ENCODE data around the gene RAB9B. TPM values are rescaled to one million over a fixed set of nuclear protein-coding genes. Genes with fewer than 3 reads are reported as not detected.

The RAB9B gene
- total and polyA plus RNA-seq, 2 of the 13 experiments (the other 11 are each of a cell fraction or from before 2014, with no cell fraction given): 0.04 TPM; not detected in 1

DNA sequence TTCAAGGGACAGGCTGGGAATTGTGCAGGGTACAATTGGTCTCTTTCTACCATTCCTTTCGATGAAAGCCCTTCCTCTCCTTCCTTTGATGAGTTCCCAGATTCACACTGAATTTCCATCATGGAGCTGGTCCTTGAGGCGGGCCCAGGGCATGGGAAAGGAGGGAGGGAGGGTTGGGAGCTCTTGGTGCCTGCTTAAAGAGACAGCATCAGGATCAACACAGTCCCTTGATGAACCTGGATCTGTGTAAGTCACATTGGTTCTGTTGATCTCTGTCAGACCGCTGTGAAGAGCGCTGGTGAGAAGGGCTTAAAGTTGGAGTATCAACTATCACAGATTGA, 51.0 kb downstream of the RAB9B start (continued):
- TF ChIP-seq, protein P1, sequence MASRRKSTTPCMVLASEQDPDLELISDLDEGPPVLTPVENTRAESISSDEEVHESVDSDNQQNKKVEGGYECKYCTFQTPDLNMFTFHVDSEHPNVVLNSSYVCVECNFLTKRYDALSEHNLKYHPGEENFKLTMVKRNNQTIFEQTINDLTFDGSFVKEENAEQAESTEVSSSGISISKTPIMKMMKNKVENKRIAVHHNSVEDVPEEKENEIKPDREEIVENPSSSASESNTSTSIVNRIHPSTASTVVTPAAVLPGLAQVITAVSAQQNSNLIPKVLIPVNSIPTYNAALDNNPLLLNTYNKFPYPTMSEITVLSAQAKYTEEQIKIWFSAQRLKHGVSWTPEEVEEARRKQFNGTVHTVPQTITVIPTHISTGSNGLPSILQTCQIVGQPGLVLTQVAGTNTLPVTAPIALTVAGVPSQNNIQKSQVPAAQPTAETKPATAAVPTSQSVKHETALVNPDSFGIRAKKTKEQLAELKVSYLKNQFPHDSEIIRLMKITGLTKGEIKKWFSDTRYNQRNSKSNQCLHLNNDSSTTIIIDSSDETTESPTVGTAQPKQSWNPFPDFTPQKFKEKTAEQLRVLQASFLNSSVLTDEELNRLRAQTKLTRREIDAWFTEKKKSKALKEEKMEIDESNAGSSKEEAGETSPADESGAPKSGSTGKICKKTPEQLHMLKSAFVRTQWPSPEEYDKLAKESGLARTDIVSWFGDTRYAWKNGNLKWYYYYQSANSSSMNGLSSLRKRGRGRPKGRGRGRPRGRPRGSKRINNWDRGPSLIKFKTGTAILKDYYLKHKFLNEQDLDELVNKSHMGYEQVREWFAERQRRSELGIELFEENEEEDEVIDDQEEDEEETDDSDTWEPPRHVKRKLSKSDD (CRISPR knock-in tag; IDR thresholded peaks at IDR 0.05; ENCODE audit: low read depth): no peak
- TF ChIP-seq CREB1 (IDR thresholded peaks at IDR 0.05) (no peak), CREB1 (CRISPR knock-in tag; IDR thresholded peaks at IDR 0.05) (no peak), ZBTB3 (CRISPR knock-in tag; IDR thresholded peaks at IDR 0.05; ENCODE audit: borderline replicate concordance, low read depth) (no peak), POLR2AphosphoS2 (IDR thresholded peaks at IDR 0.05; ENCODE audit: low read depth, low read length) (no peak), ADNP (CRISPR knock-in tag; IDR thresholded peaks at IDR 0.05) (no peak), SPEN (CRISPR knock-in tag; IDR thresholded peaks at IDR 0.05; ENCODE audit: low read depth) (no peak), ZBTB1 (CRISPR knock-in tag; IDR thresholded peaks at IDR 0.05; ENCODE audit: borderline replicate concordance) (no peak)
- TF ChIP-seq, protein P2, sequence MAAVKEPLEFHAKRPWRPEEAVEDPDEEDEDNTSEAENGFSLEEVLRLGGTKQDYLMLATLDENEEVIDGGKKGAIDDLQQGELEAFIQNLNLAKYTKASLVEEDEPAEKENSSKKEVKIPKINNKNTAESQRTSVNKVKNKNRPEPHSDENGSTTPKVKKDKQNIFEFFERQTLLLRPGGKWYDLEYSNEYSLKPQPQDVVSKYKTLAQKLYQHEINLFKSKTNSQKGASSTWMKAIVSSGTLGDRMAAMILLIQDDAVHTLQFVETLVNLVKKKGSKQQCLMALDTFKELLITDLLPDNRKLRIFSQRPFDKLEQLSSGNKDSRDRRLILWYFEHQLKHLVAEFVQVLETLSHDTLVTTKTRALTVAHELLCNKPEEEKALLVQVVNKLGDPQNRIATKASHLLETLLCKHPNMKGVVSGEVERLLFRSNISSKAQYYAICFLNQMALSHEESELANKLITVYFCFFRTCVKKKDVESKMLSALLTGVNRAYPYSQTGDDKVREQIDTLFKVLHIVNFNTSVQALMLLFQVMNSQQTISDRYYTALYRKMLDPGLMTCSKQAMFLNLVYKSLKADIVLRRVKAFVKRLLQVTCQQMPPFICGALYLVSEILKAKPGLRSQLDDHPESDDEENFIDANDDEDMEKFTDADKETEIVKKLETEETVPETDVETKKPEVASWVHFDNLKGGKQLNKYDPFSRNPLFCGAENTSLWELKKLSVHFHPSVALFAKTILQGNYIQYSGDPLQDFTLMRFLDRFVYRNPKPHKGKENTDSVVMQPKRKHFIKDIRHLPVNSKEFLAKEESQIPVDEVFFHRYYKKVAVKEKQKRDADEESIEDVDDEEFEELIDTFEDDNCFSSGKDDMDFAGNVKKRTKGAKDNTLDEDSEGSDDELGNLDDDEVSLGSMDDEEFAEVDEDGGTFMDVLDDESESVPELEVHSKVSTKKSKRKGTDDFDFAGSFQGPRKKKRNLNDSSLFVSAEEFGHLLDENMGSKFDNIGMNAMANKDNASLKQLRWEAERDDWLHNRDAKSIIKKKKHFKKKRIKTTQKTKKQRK (IDR thresholded peaks at IDR 0.05; ENCODE audit: low read length): no peak
- TF ChIP-seq, protein P3, sequence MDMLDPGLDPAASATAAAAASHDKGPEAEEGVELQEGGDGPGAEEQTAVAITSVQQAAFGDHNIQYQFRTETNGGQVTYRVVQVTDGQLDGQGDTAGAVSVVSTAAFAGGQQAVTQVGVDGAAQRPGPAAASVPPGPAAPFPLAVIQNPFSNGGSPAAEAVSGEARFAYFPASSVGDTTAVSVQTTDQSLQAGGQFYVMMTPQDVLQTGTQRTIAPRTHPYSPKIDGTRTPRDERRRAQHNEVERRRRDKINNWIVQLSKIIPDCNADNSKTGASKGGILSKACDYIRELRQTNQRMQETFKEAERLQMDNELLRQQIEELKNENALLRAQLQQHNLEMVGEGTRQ (IDR thresholded peaks at IDR 0.05; ENCODE audit: low read depth, low read length): no peak
- TF ChIP-seq, protein P3 (CRISPR knock-in tag; IDR thresholded peaks at IDR 0.05; ENCODE audit: borderline replicate concordance): no peak
- TF ChIP-seq, protein P4, sequence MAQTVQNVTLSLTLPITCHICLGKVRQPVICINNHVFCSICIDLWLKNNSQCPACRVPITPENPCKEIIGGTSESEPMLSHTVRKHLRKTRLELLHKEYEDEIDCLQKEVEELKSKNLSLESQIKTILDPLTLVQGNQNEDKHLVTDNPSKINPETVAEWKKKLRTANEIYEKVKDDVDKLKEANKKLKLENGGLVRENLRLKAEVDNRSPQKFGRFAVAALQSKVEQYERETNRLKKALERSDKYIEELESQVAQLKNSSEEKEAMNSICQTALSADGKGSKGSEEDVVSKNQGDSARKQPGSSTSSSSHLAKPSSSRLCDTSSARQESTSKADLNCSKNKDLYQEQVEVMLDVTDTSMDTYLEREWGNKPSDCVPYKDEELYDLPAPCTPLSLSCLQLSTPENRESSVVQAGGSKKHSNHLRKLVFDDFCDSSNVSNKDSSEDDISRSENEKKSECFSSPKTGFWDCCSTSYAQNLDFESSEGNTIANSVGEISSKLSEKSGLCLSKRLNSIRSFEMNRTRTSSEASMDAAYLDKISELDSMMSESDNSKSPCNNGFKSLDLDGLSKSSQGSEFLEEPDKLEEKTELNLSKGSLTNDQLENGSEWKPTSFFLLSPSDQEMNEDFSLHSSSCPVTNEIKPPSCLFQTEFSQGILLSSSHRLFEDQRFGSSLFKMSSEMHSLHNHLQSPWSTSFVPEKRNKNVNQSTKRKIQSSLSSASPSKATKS (CRISPR knock-in tag; IDR thresholded peaks at IDR 0.05): no peak
